Common myeloid progenitor, CD34-positive (primary cell): ENCODE results near the gene DGKG.

ENCODE experiments used
- CTCF ChIA-PET: fragments of 350-600 bp; sonication (Branson Sonifier 250); formaldehyde crosslinking; loops from one replicate; lab custom pipeline; 2021; ENCODE audit warnings: antibody characterized with exemption; lab: Charles Lee
- POLR2A ChIA-PET: fragments of 350-600 bp; sonication (Branson Sonifier 250); formaldehyde crosslinking; loops from one replicate; lab custom pipeline; 2021; ENCODE audit warnings: antibody characterized with exemption; lab: Charles Lee
- DNase-seq, 3 donors: peaks; one replicate each; pipeline versions ENCODE4 v3.0.0 to v3.0.0-alpha.2; 2013
- H3K27ac ChIP-seq, 2 experiments: 1 replicate in 1 of 2; 2 replicates in 1 of 2; pipeline ENCODE4 v1.7.0; 2013; ENCODE audit warnings: inconsistent platforms in 2 of 2, low read length in 2 of 2, mild to moderate bottlenecking in 2 of 2, low read depth in 1 of 2, moderate library complexity in 1 of 2; ENCODE audit not compliant: severe bottlenecking in 2 of 2, insufficient read depth in 1 of 2, poor library complexity in 1 of 2
- H3K27me3 ChIP-seq, 5 experiments: replicated peaks in 2 of 5; 1 replicate in 3 of 5; 2 replicates in 2 of 5; pipeline versions ENCODE4 v1.6.1 to v1.7.0; 2013; ENCODE audit warnings: low read length in 4 of 5, mild to moderate bottlenecking in 2 of 5, moderate library complexity in 2 of 5, inconsistent platforms in 1 of 5; ENCODE audit not compliant: insufficient read depth in 5 of 5, control insufficient read depth in 4 of 5
- H3K36me3 ChIP-seq, 4 experiments: 1 replicate in 2 of 4; 2 replicates in 2 of 4; pipeline versions ENCODE4 v1.6.1 to v1.7.0; 2013; ENCODE audit warnings: low read length in 3 of 4, control low read depth in 1 of 4, mild to moderate bottlenecking in 1 of 4; ENCODE audit not compliant: control insufficient read depth in 4 of 4, insufficient read depth in 4 of 4
- H3K4me1 ChIP-seq, 4 experiments: 1 replicate in 3 of 4; 2 replicates in 1 of 4; pipeline versions ENCODE4 v1.6.1 to v1.7.1; 2013; ENCODE audit warnings: low read length in 3 of 4, mild to moderate bottlenecking in 3 of 4, control low read depth in 1 of 4, inconsistent platforms in 1 of 4, moderate library complexity in 1 of 4; ENCODE audit not compliant: control insufficient read depth in 4 of 4, insufficient read depth in 4 of 4; ENCODE audit errors: control extremely low read depth in 1 of 4
- H3K4me3 ChIP-seq, 7 experiments: 1 replicate in 4 of 7; 2 replicates in 3 of 7; pipeline versions ENCODE4 v1.5.1 to v1.7.0; 2013; ENCODE audit warnings: mild to moderate bottlenecking in 7 of 7, low read length in 6 of 7, moderate library complexity in 6 of 7, inconsistent platforms in 2 of 7, low read depth in 2 of 7, control low read depth in 1 of 7; ENCODE audit not compliant: insufficient read depth in 4 of 7, control insufficient read depth in 1 of 7; ENCODE audit errors: extremely low read depth in 1 of 7
- H3K9me3 ChIP-seq, 5 experiments: 1 replicate in 4 of 5; 2 replicates in 1 of 5; pipeline versions ENCODE4 v1.6.1 to v1.7.1; 2013; ENCODE audit warnings: low read length in 4 of 5, mild to moderate bottlenecking in 2 of 5, inconsistent platforms in 1 of 5, low read depth in 1 of 5, moderate library complexity in 1 of 5; ENCODE audit not compliant: control insufficient read depth in 4 of 5, insufficient read depth in 2 of 5; ENCODE audit errors: control extremely low read depth in 1 of 5
- WGBS: methylation state at CpG from one replicate; pipeline ENCODE4 v1.1.5; 2013; ENCODE audit not compliant: insufficient coverage; 5-methylcytosine and 5-hydroxymethylcytosine counted together

DGKG gene

GRCh38 chr3:186303965-186304364, 58.1 kb downstream of the DGKG start:
- H3K27me3 ChIP-seq, result peaks cover 0 to 18% (median 0%) of the 10 kb centered on the region in 5 experiments
- H3K9me3 ChIP-seq, result no peaks in the 10 kb centered on the region
- CTCF ChIA-PET, result interaction anchor here (1.4 kb wide), 2 partner anchors 23 to 31 kb away, joined by 3 to 4 read pairs; no protein-coding TSS in a partner anchor
- no peak overlapping the region for H3K27ac ChIP-seq
- no peak for DNase-seq
- H3K4me1 ChIP-seq, result no peaks in the 10 kb centered on the region
- no peak overlapping the region for H3K4me3 ChIP-seq
- H3K36me3 ChIP-seq, result peaks cover 0 to 2% (median 0%) of the 10 kb centered on the region in 4 experiments
- 100% methylated on average over 5 of the region's 11 CpGs for WGBS
- POLR2A ChIA-PET, result interaction anchor here (1.0 kb wide), 1 partner anchor 9 kb away, joined by 3 read pairs; no protein-coding TSS in a partner anchor

GRCh38 chr3:186299327-186299726, 62.7 kb downstream of the DGKG start:
- CTCF ChIA-PET, result interaction anchor here (1.0 kb wide), 1 partner anchor 12 kb away, joined by 3 read pairs; no protein-coding TSS in a partner anchor
- H3K9me3 ChIP-seq, result no peaks in the 10 kb centered on the region
- no peak for DNase-seq
- H3K4me1 ChIP-seq, result no peaks in the 10 kb centered on the region
- no peak overlapping the region for H3K27ac ChIP-seq
- H3K36me3 ChIP-seq, result no peaks in the 10 kb centered on the region
- 92% methylated on average over 4 of the region's 4 CpGs for WGBS
- peaks cover 0 to 14% (median 0%) of the 10 kb centered on the region in 5 experiments for H3K27me3 ChIP-seq
- POLR2A ChIA-PET, result no interaction called here
- no peak overlapping the region for H3K4me3 ChIP-seq

DNA sequence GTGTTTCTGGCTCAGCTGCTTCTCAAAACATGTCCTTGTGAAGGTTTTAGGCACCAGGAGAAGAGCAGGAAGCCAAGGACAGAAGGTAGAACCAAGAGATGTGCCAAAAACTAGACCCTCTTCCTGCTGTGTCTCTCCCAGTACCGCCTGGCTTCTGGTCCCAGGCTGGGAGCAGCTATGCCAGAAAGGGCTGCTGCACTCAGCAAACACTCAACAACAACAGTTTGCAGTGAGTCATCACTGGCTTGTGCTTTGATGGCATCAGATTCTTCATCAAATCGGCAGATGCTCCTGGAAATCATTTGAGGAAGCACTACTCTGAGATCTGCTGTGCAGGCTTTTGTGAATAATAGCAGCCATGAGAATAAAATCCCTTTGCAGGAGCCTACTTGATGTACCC, 63.2 kb downstream of the DGKG start:
- no peak overlapping the region for H3K27ac ChIP-seq
- WGBS, result 92% methylated on average over 2 of the region's 2 CpGs
- ChIA-PET CTCF (interaction anchor here (1.0 kb wide), 1 partner anchor 12 kb away, joined by 3 read pairs; no protein-coding TSS in a partner anchor), POLR2A (no interaction called here)
- no peaks in the 10 kb centered on the region for H3K9me3 ChIP-seq
- H3K27me3 ChIP-seq, result peaks cover 0 to 9% (median 0%) of the 10 kb centered on the region in 5 experiments
- DNase-seq, result peak in 2 of 3 donors; percentile 6 to 21
- no peaks in the 10 kb centered on the region for H3K36me3 ChIP-seq
- H3K4me3 ChIP-seq, result no peak overlapping the region
- no peaks in the 10 kb centered on the region for H3K4me1 ChIP-seq

DNA sequence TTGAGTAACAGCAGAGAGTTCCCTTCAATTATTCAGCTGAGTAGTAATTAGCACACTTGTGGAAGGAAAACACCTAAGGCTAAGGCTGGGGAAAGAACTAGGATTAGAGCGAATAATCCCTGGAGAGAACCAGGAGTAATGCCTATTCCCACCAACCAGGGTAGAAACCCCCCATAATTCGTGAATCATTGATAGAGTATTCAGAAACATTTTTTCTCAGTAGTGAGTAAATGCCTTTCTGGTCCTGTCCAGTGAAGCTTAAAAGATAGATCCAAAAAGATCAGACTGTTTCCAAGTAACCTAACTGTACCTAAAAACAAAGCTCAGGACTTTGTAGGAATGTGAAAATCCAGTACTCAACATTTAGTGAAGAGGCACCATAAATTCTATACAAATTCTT, 71.2 kb downstream of the DGKG start:
- WGBS, result no CpG with 5 or more reads among the region's 2 CpGs
- H3K4me3 ChIP-seq, result no peak overlapping the region
- H3K9me3 ChIP-seq, result no peaks in the 10 kb centered on the region
- no peaks in the 10 kb centered on the region for H3K4me1 ChIP-seq
- H3K36me3 ChIP-seq, result no peaks in the 10 kb centered on the region
- no peak for DNase-seq
- ChIA-PET CTCF (no interaction called here), POLR2A (no interaction called here)
- peaks cover 0 to 2% (median 0%) of the 10 kb centered on the region in 5 experiments for H3K27me3 ChIP-seq
- H3K27ac ChIP-seq, result no peak overlapping the region

GRCh38 chr3:186287711-186288110, 74.3 kb downstream of the DGKG start:
- CTCF ChIA-PET, result interaction anchor here (0.7 to 1.2 kb wide), 3 partner anchors 12 to 35 kb away, joined by 3 read pairs; no protein-coding TSS in a partner anchor

DNA sequence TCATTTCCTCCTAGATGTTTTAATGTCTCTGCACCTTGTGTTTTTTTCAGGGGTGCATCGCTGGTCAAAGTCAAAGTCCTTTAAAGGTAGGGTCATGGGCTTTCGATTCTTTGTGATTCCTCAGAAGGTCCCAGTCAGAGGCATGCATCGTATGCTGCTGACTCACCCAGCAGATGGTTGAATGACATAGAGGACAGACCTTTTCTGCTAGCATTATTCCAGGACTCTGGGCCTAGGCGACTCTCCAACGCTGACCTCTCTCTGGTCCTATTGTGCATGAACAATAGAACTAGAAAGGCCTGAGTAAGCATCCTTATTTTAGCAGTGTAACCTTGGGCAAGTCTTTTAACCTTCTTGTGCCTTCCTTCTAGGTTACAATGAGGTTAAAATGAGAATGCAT, 75.9 kb downstream of the DGKG start:
- CTCF ChIA-PET, result no interaction called here
- H3K27ac ChIP-seq, result no peak overlapping the region
- no peaks in the 10 kb centered on the region for H3K27me3 ChIP-seq
- H3K9me3 ChIP-seq, result no peaks in the 10 kb centered on the region
- H3K4me3 ChIP-seq, result no peak overlapping the region
- DNase-seq, result no peak
- H3K36me3 ChIP-seq, result no peaks in the 10 kb centered on the region
- POLR2A ChIA-PET, result no interaction called here
- 98% methylated on average over 5 of the region's 5 CpGs for WGBS
- H3K4me1 ChIP-seq, result peaks cover 0 to 2% (median under 1%) of the 10 kb centered on the region in 4 experiments

More at GRCh38 chr3:186287711-186288110, 74.3 kb downstream of the DGKG start:
- no peak for DNase-seq
- H3K4me1 ChIP-seq, result no peaks in the 10 kb centered on the region
- H3K4me3 ChIP-seq, result no peak overlapping the region
- H3K27ac ChIP-seq, result no peak overlapping the region
- no peaks in the 10 kb centered on the region for H3K36me3 ChIP-seq
- POLR2A ChIA-PET, result interaction anchor here (0.6 to 0.7 kb wide), 2 partner anchors 213 to 233 kb away, joined by 3 read pairs; no protein-coding TSS in a partner anchor
- H3K9me3 ChIP-seq, result no peaks in the 10 kb centered on the region
- no peaks in the 10 kb centered on the region for H3K27me3 ChIP-seq

DNA sequence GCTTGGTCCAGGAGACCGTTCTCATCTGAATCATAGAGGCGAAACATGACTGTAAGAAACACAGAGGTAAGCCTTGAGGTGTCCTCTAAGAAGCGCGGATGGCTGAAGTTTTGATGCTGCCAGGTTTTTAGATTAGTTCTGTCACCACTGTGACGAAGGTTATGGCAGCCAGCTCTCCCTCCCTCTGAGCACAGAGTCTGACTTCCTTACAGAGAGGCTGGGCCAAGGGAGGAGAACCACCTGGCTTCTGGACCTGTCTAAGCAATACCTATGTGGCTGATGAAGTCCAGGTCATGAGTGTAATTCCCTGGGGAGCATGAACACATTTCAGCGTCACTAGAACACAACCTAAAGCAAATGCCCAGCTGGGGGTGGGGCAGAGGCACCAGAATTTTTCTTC, 77.4 kb downstream of the DGKG start:
- DNase-seq, result no peak
- Histone ChIP-seq H3K36me3 (no peaks in the 10 kb centered on the region), H3K27ac (no peak overlapping the region), H3K4me1 (peaks cover 0 to 11% (median 5%) of the 10 kb centered on the region in 4 experiments), H3K4me3 (no peak overlapping the region), H3K27me3 (no peaks in the 10 kb centered on the region), H3K9me3 (no peaks in the 10 kb centered on the region)
- 92% methylated on average over 2 of the region's 6 CpGs for WGBS
- POLR2A ChIA-PET, result no interaction called here
- CTCF ChIA-PET, result no interaction called here
